Transverse colon (tissue), 4 donors: ENCODE data around the gene MXRA5. TPM values are rescaled to one million over a fixed set of nuclear protein-coding genes. Genes with fewer than 3 reads are reported as not detected.

ENCODE experiments used
- DNase-seq: peaks from one replicate; pipeline ENCODE4 v3.0.0-alpha.2; 2019
- H3K27ac ChIP-seq, 4 donors: fragments of 200-600 bp; sonication (generic); 2 replicates each; pipeline ENCODE4 v1.5.1; 2016 to 2018; ENCODE audit warnings: inconsistent platforms in 4 of 4
- H3K27me3 ChIP-seq: fragments of 200-600 bp; sonication (generic); 2 replicates; pipeline ENCODE4 v1.5.1; 2017; ENCODE audit warnings: inconsistent platforms
- H3K36me3 ChIP-seq, 4 donors: fragments of 200-600 bp; sonication (generic); 2 replicates each; pipeline ENCODE4 v1.5.1; 2017 to 2019; ENCODE audit warnings: inconsistent platforms in 4 of 4
- H3K4me1 ChIP-seq, 4 donors: fragments of 200-600 bp; sonication (generic); 2 replicates each; pipeline ENCODE4 v1.5.1; 2017 to 2020; ENCODE audit warnings: inconsistent platforms in 4 of 4
- H3K4me3 ChIP-seq, 4 donors: fragments of 200-600 bp; sonication (generic); 1 replicate in 1 of 4; 2 replicates in 3 of 4; pipeline versions ENCODE4 v1.5.1 to v1.6.1; 2017 to 2019; ENCODE audit warnings: inconsistent platforms in 4 of 4
- H3K9me3 ChIP-seq, 2 donors: fragments of 200-600 bp; sonication (generic); 2 replicates each; pipeline ENCODE4 v1.5.1; 2017 to 2019; ENCODE audit warnings: inconsistent platforms in 2 of 2
- CTCF ChIP-seq, 5 experiments: fragments of 200-600 bp in 3 of 5; fragments of 450-650 bp in 2 of 5; sonication (generic) in 3 of 5; IDR thresholded peaks; 1 replicate in 2 of 5; 2 replicates in 3 of 5; pipeline ENCODE4 v1.5.1; 2016 to 2017; ENCODE audit warnings: antibody characterized with exemption in 5 of 5, inconsistent platforms in 3 of 5, mild to moderate bottlenecking in 2 of 5, moderate library complexity in 1 of 5
- EP300 ChIP-seq: sonication (generic); formaldehyde crosslinking; IDR thresholded peaks from one replicate; pipeline ENCODE4 v1.6.1; 2017; ENCODE audit warnings: antibody characterized with exemption, low read depth
- POLR2A ChIP-seq: fragments of 450-650 bp; IDR thresholded peaks from one replicate; pipeline ENCODE4 v1.6.1; 2016; ENCODE audit warnings: antibody characterized with exemption, mild to moderate bottlenecking, moderate library complexity
- POLR2AphosphoS5 ChIP-seq, 3 donors: sonication (generic); formaldehyde crosslinking; IDR thresholded peaks; one replicate each; pipeline ENCODE4 v1.6.1; 2016; ENCODE audit warnings: antibody characterized with exemption in 3 of 3
- WGBS, 2 donors: methylation state at CpG; one replicate each; pipeline ENCODE4 v1.1.5; 2018; ENCODE audit warnings: low coverage in 1 of 2; 5-methylcytosine and 5-hydroxymethylcytosine counted together
- in situ Hi-C, 4 donors: fragments of 200-750 bp; cut with MboI; loops; one replicate each; pipeline versions ENCODE4 v1.15.0 to v1.15.1; 2017; ENCODE audit warnings: low sequenced_read_pairs in 3 of 4, low pct_ligation_motif_present in 1 of 4, low pct_unique_long_range_greater_than_20kb in 1 of 4
- intact Hi-C: fragments of 100-400 bp; cut with DNase I; formaldehyde crosslinking; loops from one replicate; pipeline ENCODE4 v1.15.1; 2023; ENCODE audit warnings: low total_unique reads
- total RNA-seq, 4 donors: library from RNA; depleted of rRNA; stranded (reverse); fragments of >200 nt; gene quantifications; one replicate each; pipeline ENCODE4 v1.1.0, GENCODE V29; 2016

The MXRA5 gene
- total RNA-seq = 10 to 100 TPM in 1 of 4 donors, 1 to 10 TPM in 2, under 1 TPM in 1; 0.75 to 29.1 (median 1.7) TPM

- no peaks in the 10 kb centered on the region for H3K4me1 ChIP-seq
- intact Hi-C loops = no loop called here
- H3K27ac ChIP-seq = peak within 1 kb of the TSS; percentile 48 to 73 (median 62)
- in situ Hi-C loops = no loop called here
- peaks cover 9% of the 10 kb centered on the region for H3K27me3 ChIP-seq
- TF ChIP-seq CTCF (IDR thresholded peaks at IDR 0.05) (no peak), EP300 (no peak), POLR2AphosphoS5 (IDR thresholded peaks at IDR 0.05) (no peak), POLR2A (no peak)
- no peak for DNase-seq
- 14% methylated on average over 57 of the region's 70 CpGs; no CpG with 5 or more reads in 1 of the 2 donors for WGBS, 2 donors
- H3K9me3 ChIP-seq = no peaks in the 10 kb centered on the region
- H3K4me3 ChIP-seq = peak within 1 kb of the TSS in 3 of 4 donors; percentile 5 to 41 (median 26)
- H3K36me3 ChIP-seq = no peaks in the 10 kb centered on the region
These were observed at the start of gene MXRA5 for GRCh38 chrX:3346501-3347259. TSS of gene MXRA5 (minus strand) at chrX:3346652. CDS start at chrX:3343833, 2,819 bp downstream.

GRCh38 chrX:3393581-3394111 is 47.2 kb upstream of the MXRA5 start:
- no peaks in the 10 kb centered on the region for H3K9me3 ChIP-seq
- H3K4me1 ChIP-seq = no peaks in the 10 kb centered on the region
- 76% methylated on average over 7 of the region's 7 CpGs; no CpG with 5 or more reads in 1 of the 2 donors for WGBS, 2 donors
- no peak overlapping the region for H3K27ac ChIP-seq
- in situ Hi-C loops (no loop called here), intact Hi-C loops (no loop called here)
- H3K27me3 ChIP-seq = no peaks in the 10 kb centered on the region
- no peak overlapping the region for H3K4me3 ChIP-seq
- H3K36me3 ChIP-seq = no peaks in the 10 kb centered on the region
- TF ChIP-seq POLR2AphosphoS5 (IDR thresholded peaks at IDR 0.05) (no peak), EP300 (no peak), POLR2A (no peak), CTCF (IDR thresholded peaks at IDR 0.05) (no peak)
- DNase-seq = no peak

GRCh38 chrX:3393178-3393577 is 46.7 kb upstream of the MXRA5 start:
- Histone ChIP-seq H3K9me3 (no peaks in the 10 kb centered on the region), H3K4me3 (no peak overlapping the region), H3K27ac (no peak overlapping the region), H3K4me1 (no peaks in the 10 kb centered on the region), H3K27me3 (no peaks in the 10 kb centered on the region), H3K36me3 (no peaks in the 10 kb centered on the region)
- 20% methylated on average over 1 of the region's 1 CpG; no CpG with 5 or more reads in 1 of the 2 donors for WGBS, 2 donors
- in situ Hi-C loops (no loop called here), intact Hi-C loops (no loop called here)
- DNase-seq = no peak
- TF ChIP-seq POLR2AphosphoS5 (IDR thresholded peaks at IDR 0.05) (no peak), EP300 (no peak), CTCF (IDR thresholded peaks at IDR 0.05) (no peak), POLR2A (no peak)

- Histone ChIP-seq H3K9me3 (no peaks in the 10 kb centered on the region), H3K36me3 (no peaks in the 10 kb centered on the region), H3K4me1 (no peaks in the 10 kb centered on the region), H3K27ac (no peak overlapping the region), H3K27me3 (no peaks in the 10 kb centered on the region), H3K4me3 (no peak overlapping the region)
- no peak for TF ChIP-seq EP300
- TF ChIP-seq POLR2AphosphoS5 (IDR thresholded peaks at IDR 0.05) = no peak
- TF ChIP-seq CTCF (IDR thresholded peaks at IDR 0.05) = no peak
- TF ChIP-seq POLR2A = no peak
- in situ Hi-C loops (no loop called here), intact Hi-C loops (no loop called here)
- WGBS, 2 donors = 46 to 57% methylated on average over 2 of the region's 2 CpGs
- no peak for DNase-seq
These were observed 42.0 kb upstream of the MXRA5 start for GRCh38 chrX:3388457-3388856.
